H9 (cell line): ENCODE measurements around the gene TMEM182. TPM values are rescaled to one million over a fixed set of nuclear protein-coding genes. Genes with fewer than 3 reads are reported as not detected.

Experiments
- DNase-seq: peaks from one replicate; pipeline ENCODE4 v3.0.0-alpha.2; 2017
- H2AFZ ChIP-seq: one replicate; pipeline ENCODE4 v1.6.1; 2013; ENCODE audit warnings: mild to moderate bottlenecking, low read length, control low read depth, moderate library complexity
- H2AK5ac ChIP-seq: 2 replicates; pipeline ENCODE4 v1.6.1; 2013; ENCODE audit warnings: low read length, control low read depth, mixed read lengths; ENCODE audit not compliant: insufficient read length
- H2BK120ac ChIP-seq: one replicate; pipeline ENCODE4 v1.6.1; 2013; ENCODE audit warnings: low read depth, mild to moderate bottlenecking, low read length, control low read depth, inconsistent platforms; ENCODE audit not compliant: poor library complexity, severe bottlenecking
- H2BK12ac ChIP-seq: 2 replicates; pipeline ENCODE4 v1.6.1; 2013; ENCODE audit warnings: low read length, control low read depth, mixed read lengths, low read depth; ENCODE audit not compliant: insufficient read length
- H2BK15ac ChIP-seq: 2 replicates; pipeline ENCODE4 v1.6.1; 2013; ENCODE audit warnings: low read depth, low read length, control low read depth
- H2BK20ac ChIP-seq: one replicate; pipeline ENCODE4 v1.6.1; 2013; ENCODE audit warnings: low read depth, mild to moderate bottlenecking, low read length, control low read depth, inconsistent platforms; ENCODE audit not compliant: poor library complexity, severe bottlenecking
- H2BK5ac ChIP-seq: 2 replicates; pipeline ENCODE4 v1.6.1; 2013; ENCODE audit warnings: low read length, control low read depth, mixed read lengths; ENCODE audit not compliant: insufficient read length
- H3K14ac ChIP-seq: 2 replicates; pipeline ENCODE4 v1.6.1; 2013; ENCODE audit warnings: low read length, control low read depth; ENCODE audit not compliant: insufficient read depth
- H3K18ac ChIP-seq: 2 replicates; pipeline ENCODE4 v1.6.1; 2013; ENCODE audit warnings: low read depth, mild to moderate bottlenecking, mixed read lengths, low read length, control low read depth; ENCODE audit not compliant: insufficient read length
- H3K23ac ChIP-seq: 2 replicates; pipeline ENCODE4 v1.6.1; 2013; ENCODE audit warnings: low read length, control low read depth, mixed read lengths, low read depth; ENCODE audit not compliant: insufficient read length
- H3K23me2 ChIP-seq: 2 replicates; pipeline ENCODE4 v1.6.1; 2013; ENCODE audit warnings: low read depth, mild to moderate bottlenecking, mixed read lengths, low read length, control low read depth; ENCODE audit not compliant: insufficient read length, poor library complexity, severe bottlenecking
- H3K27ac ChIP-seq: 2 replicates; pipeline ENCODE4 v1.5.1; 2013; ENCODE audit warnings: low read length, control low read depth, mixed read lengths, low read depth; ENCODE audit not compliant: insufficient read length
- H3K27me3 ChIP-seq: 2 replicates; pipeline ENCODE4 v1.6.1; 2013; ENCODE audit warnings: low read length, control low read depth, inconsistent platforms; ENCODE audit not compliant: insufficient read depth
- H3K4ac ChIP-seq: 2 replicates; pipeline ENCODE4 v1.6.1; 2013; ENCODE audit warnings: low read depth, mild to moderate bottlenecking, control low read depth, inconsistent platforms, low read length, moderate library complexity
- H3K4me1 ChIP-seq: 2 replicates; pipeline ENCODE4 v1.6.1; 2013; ENCODE audit warnings: low read length, control low read depth, inconsistent platforms; ENCODE audit not compliant: insufficient read depth
- H3K4me2 ChIP-seq: 2 replicates; pipeline ENCODE4 v1.6.1; 2013; ENCODE audit warnings: low read length, control low read depth, mixed read lengths; ENCODE audit not compliant: insufficient read length, insufficient read depth
- H3K56ac ChIP-seq: 2 replicates; pipeline ENCODE4 v1.6.1; 2013; ENCODE audit warnings: low read depth, mild to moderate bottlenecking, mixed read lengths, low read length, control low read depth; ENCODE audit not compliant: insufficient read length
- H3K79me1 ChIP-seq: 2 replicates; pipeline ENCODE4 v1.6.1; 2013; ENCODE audit warnings: low read depth, mild to moderate bottlenecking, moderate library complexity, low read length, control low read depth, inconsistent platforms; ENCODE audit not compliant: insufficient read depth, poor library complexity, severe bottlenecking
- H3K79me2 ChIP-seq: 2 replicates; pipeline ENCODE4 v1.6.1; 2013; ENCODE audit warnings: low read length, control low read depth, inconsistent platforms; ENCODE audit not compliant: insufficient read depth
- H3K9ac ChIP-seq: 2 replicates; pipeline ENCODE4 v1.6.1; 2013; ENCODE audit warnings: low read length, control low read depth, mixed read lengths; ENCODE audit not compliant: insufficient read length; ENCODE audit errors: extremely low read depth
- H3K9me3 ChIP-seq: one replicate; pipeline ENCODE4 v1.6.1; 2013; ENCODE audit warnings: low read depth, low read length, inconsistent platforms; ENCODE audit not compliant: control insufficient read depth
- H3T11ph ChIP-seq: one replicate; pipeline ENCODE4 v1.6.1; 2013; ENCODE audit warnings: mild to moderate bottlenecking, low read length, control low read depth, inconsistent platforms
- H4K20me1 ChIP-seq: one replicate; pipeline ENCODE4 v1.6.1; 2013; ENCODE audit not compliant: control insufficient read depth, insufficient read length, insufficient read depth
- H4K5ac ChIP-seq: 2 replicates; pipeline ENCODE4 v1.6.1; 2013; ENCODE audit warnings: low read depth, mild to moderate bottlenecking, mixed read lengths, low read length, control low read depth; ENCODE audit not compliant: insufficient read length
- H4K8ac ChIP-seq: replicated peaks from 2 replicates; pipeline ENCODE4 v1.6.1; 2013; ENCODE audit warnings: low read length, control low read depth, mixed read lengths, low read depth; ENCODE audit not compliant: insufficient read length
- H4K91ac ChIP-seq: 2 replicates; pipeline ENCODE4 v1.6.1; 2013; ENCODE audit warnings: low read depth, mild to moderate bottlenecking, moderate library complexity, mixed read lengths, low read length, control low read depth; ENCODE audit not compliant: insufficient read length
- H3K27ac Mint-ChIP-seq, 3 experiments: 2 replicates in 2 of 3; 3 replicates in 1 of 3; pipeline ENCODE4 v1.8.0; 2020 to 2021; ENCODE audit warnings: mixed read lengths in 3 of 3, mild to moderate bottlenecking in 1 of 3, moderate library complexity in 1 of 3
- H3K27me3 Mint-ChIP-seq: 2 replicates; pipeline ENCODE4 v1.8.0; 2021; ENCODE audit warnings: low read depth, mild to moderate bottlenecking, moderate library complexity, mixed read lengths
- H3K36me3 Mint-ChIP-seq, 3 experiments: 2 replicates in 2 of 3; 3 replicates in 1 of 3; pipeline ENCODE4 v1.8.0; 2020 to 2021; ENCODE audit warnings: low read depth in 3 of 3, mixed read lengths in 3 of 3; ENCODE audit not compliant: insufficient read depth in 1 of 3
- H3K4me1 Mint-ChIP-seq, 2 experiments: 2 replicates each; pipeline ENCODE4 v1.8.0; 2020; ENCODE audit warnings: mixed read lengths in 2 of 2
- H3K4me3 Mint-ChIP-seq, 2 experiments: 2 replicates in 1 of 2; 3 replicates in 1 of 2; pipeline ENCODE4 v1.8.0; 2020 to 2021; ENCODE audit warnings: mild to moderate bottlenecking in 2 of 2, mixed read lengths in 2 of 2, moderate library complexity in 1 of 2
- H3K9me3 Mint-ChIP-seq, 2 experiments: 2 replicates in 1 of 2; 3 replicates in 1 of 2; pipeline ENCODE4 v1.8.0; 2020; ENCODE audit warnings: mild to moderate bottlenecking in 2 of 2, mixed read lengths in 2 of 2, moderate library complexity in 1 of 2
- WGBS: extraction: QIAGEN DNeasy Blood & Tissue Kit; methylation state at CpG from one replicate; pipeline ENCODE4 v1.1.7; 2013; ENCODE audit warnings: missing lambda C conversion rate, low lambda C conversion rate, mixed read lengths; ENCODE audit not compliant: insufficient read length; ENCODE audit errors: extremely low coverage; 5-methylcytosine and 5-hydroxymethylcytosine counted together
- total RNA-seq: library from RNA; stranded (reverse); gene quantifications from 2 replicates; pipeline ENCODE4 v1.2.1, GENCODE V29; 2021
- TF ChIP-seq, protein P1 (sequence below): fragments of 200-600 bp; sonication (generic); conservative IDR thresholded peaks from 3 replicates; pipeline ENCODE4 v1.8.0; 2021; ENCODE audit warnings: antibody characterized with exemption, mild to moderate bottlenecking

TMEM182 gene
- total RNA-seq, 1 experiment from 2014 or later: 3.6 TPM

DNA sequence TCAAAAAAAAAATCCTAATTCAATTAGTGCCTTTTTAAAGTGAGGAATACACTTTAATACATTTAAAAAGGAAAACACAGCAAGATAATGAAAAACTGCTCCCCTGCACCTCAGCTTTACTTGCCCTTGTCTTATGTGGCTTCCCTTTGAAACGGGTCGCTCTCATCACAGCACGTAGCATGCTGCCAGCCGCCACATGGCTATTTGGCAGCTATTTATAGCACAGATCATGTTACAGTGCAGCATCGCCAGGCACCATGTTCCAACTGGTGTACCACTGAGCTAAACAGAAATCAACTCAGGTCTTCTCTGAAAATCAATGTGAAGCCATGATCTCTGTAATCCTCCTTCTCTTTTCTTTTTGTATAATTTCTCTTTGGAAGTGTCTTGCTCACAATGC, 65.1 kb downstream of the TMEM182 start:
- no peak overlapping the region for H3K4me2 ChIP-seq
- no peaks in the 10 kb centered on the region for H3K27me3 ChIP-seq
- H2BK20ac ChIP-seq: no peak overlapping the region
- no peaks in the 10 kb centered on the region; the same call in 1 of the 2 replicates for H3K4me1 ChIP-seq
- no peaks in the 10 kb centered on the region for H3K23me2 ChIP-seq
- no CpG with 5 or more reads among the region's 5 CpGs for WGBS
- H2BK5ac ChIP-seq: no peak overlapping the region
- H3K27ac ChIP-seq: no peak overlapping the region
- Mint-ChIP-seq H3K4me1 (peaks cover 10 to 11% of the 10 kb centered on the region in 2 experiments), H3K4me3 (no peak overlapping the region), H3K27ac (no peak overlapping the region; a peak in 1 of 7 replicates), H3K9me3 (no peaks in the 10 kb centered on the region), H3K36me3 (no peaks in the 10 kb centered on the region), H3K27me3 (no peaks in the 10 kb centered on the region)
- no peak overlapping the region for H2BK15ac ChIP-seq
- H3K18ac ChIP-seq: no peak overlapping the region
- no peak overlapping the region for H3K9ac ChIP-seq
- no peak overlapping the region for H4K91ac ChIP-seq
- no peak overlapping the region for H2AFZ ChIP-seq
- H3K14ac ChIP-seq: no peak overlapping the region
- no peaks in the 10 kb centered on the region for H3K79me1 ChIP-seq
- H2BK12ac ChIP-seq: no peak overlapping the region
- H3K4ac ChIP-seq: no peak overlapping the region
- H3T11ph ChIP-seq: no peak overlapping the region
- no peaks in the 10 kb centered on the region for H3K79me2 ChIP-seq
- TF ChIP-seq, protein P1, sequence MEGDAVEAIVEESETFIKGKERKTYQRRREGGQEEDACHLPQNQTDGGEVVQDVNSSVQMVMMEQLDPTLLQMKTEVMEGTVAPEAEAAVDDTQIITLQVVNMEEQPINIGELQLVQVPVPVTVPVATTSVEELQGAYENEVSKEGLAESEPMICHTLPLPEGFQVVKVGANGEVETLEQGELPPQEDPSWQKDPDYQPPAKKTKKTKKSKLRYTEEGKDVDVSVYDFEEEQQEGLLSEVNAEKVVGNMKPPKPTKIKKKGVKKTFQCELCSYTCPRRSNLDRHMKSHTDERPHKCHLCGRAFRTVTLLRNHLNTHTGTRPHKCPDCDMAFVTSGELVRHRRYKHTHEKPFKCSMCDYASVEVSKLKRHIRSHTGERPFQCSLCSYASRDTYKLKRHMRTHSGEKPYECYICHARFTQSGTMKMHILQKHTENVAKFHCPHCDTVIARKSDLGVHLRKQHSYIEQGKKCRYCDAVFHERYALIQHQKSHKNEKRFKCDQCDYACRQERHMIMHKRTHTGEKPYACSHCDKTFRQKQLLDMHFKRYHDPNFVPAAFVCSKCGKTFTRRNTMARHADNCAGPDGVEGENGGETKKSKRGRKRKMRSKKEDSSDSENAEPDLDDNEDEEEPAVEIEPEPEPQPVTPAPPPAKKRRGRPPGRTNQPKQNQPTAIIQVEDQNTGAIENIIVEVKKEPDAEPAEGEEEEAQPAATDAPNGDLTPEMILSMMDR: no peak
- no peak overlapping the region for H3K23ac ChIP-seq
- H3K56ac ChIP-seq: no peak overlapping the region
- no peak overlapping the region for H2BK120ac ChIP-seq
- H4K20me1 ChIP-seq: no peaks in the 10 kb centered on the region
- H2AK5ac ChIP-seq: no peak overlapping the region
- no peak overlapping the region for H4K8ac ChIP-seq
- no peaks in the 10 kb centered on the region for H3K9me3 ChIP-seq
- H4K5ac ChIP-seq: no peak overlapping the region
- no peak for DNase-seq
